SK-N-SH treated with all-trans-retinoic acid at 6 μM for 48 hours (cell line): ENCODE data around the gene TEKT2.

Experiments used
- ATAC-seq: fragments of 200-7000 bp; cut with Tn5 transposase; 3 replicates; pipeline ENCODE4 v1.9.1; 2020; ENCODE audit warnings: mild to moderate bottlenecking, moderate library complexity
- BACH2 ChIP-seq: fragments of 250-450 bp; sonication (Bioruptor Pico); IDR thresholded peaks from 2 replicates; pipeline ENCODE4 v1.9.0; 2021; ENCODE audit warnings: mild to moderate bottlenecking, borderline replicate concordance
- CSDC2 ChIP-seq: fragments of 250-450 bp; sonication (Bioruptor Pico); IDR thresholded peaks from 2 replicates; pipeline ENCODE4 v1.5.0; 2020; ENCODE audit warnings: mild to moderate bottlenecking, moderate library complexity
- CSRNP3 ChIP-seq: fragments of 250-450 bp; sonication (Bioruptor Pico); IDR thresholded peaks from 2 replicates; pipeline ENCODE4 v1.5.1; 2021; ENCODE audit warnings: mild to moderate bottlenecking, moderate library complexity
- ESRRG ChIP-seq: fragments of 250-450 bp; sonication (Bioruptor Pico); IDR thresholded peaks from 2 replicates; pipeline ENCODE4 v1.6.1; 2021; ENCODE audit warnings: mild to moderate bottlenecking
- GLIS3 ChIP-seq: fragments of 250-450 bp; sonication (Bioruptor Pico); IDR thresholded peaks from 2 replicates; pipeline ENCODE4 v1.5.0; 2020; ENCODE audit warnings: mild to moderate bottlenecking, moderate library complexity
- ISL1 ChIP-seq: fragments of 250-450 bp; sonication (Bioruptor Pico); IDR thresholded peaks from 2 replicates; pipeline ENCODE4 v2.1.2; 2022; ENCODE audit warnings: mild to moderate bottlenecking, moderate library complexity
- PPARA ChIP-seq: fragments of 250-450 bp; sonication (Bioruptor Pico); IDR thresholded peaks from 2 replicates; pipeline ENCODE4 v1.5.0; 2020; ENCODE audit warnings: mild to moderate bottlenecking, borderline replicate concordance
- RARB ChIP-seq: fragments of 250-450 bp; sonication (Bioruptor Pico); IDR thresholded peaks from 2 replicates; pipeline ENCODE4 v1.8.0; 2021; ENCODE audit warnings: mild to moderate bottlenecking, moderate library complexity
- SNAI2 ChIP-seq: fragments of 250-450 bp; sonication (Bioruptor Pico); IDR thresholded peaks from 2 replicates; pipeline ENCODE4 v1.5.0; 2020; ENCODE audit warnings: mild to moderate bottlenecking, moderate library complexity
- TCF4 ChIP-seq: fragments of 250-450 bp; sonication (Bioruptor Pico); IDR thresholded peaks from 2 replicates; pipeline ENCODE4 v1.8.0; 2021; ENCODE audit warnings: mild to moderate bottlenecking, moderate library complexity, borderline replicate concordance
- TOX ChIP-seq: fragments of 250-450 bp; sonication (Bioruptor Pico); IDR thresholded peaks from 2 replicates; pipeline ENCODE4 v1.8.0; 2021; ENCODE audit warnings: mild to moderate bottlenecking, moderate library complexity, borderline replicate concordance
- TSHZ2 ChIP-seq: fragments of 250-450 bp; sonication (Bioruptor Pico); IDR thresholded peaks from 2 replicates; pipeline ENCODE4 v1.5.0; 2020; ENCODE audit warnings: mild to moderate bottlenecking, moderate library complexity
- ZC3H10 ChIP-seq: fragments of 250-450 bp; sonication (Bioruptor Pico); IDR thresholded peaks from 2 replicates; pipeline ENCODE4 v1.5.1; 2021; ENCODE audit warnings: mild to moderate bottlenecking, moderate library complexity
- ZFP30 ChIP-seq: fragments of 450-650 bp; formaldehyde crosslinking; IDR thresholded peaks from 2 replicates; pipeline ENCODE4 v1.5.0; 2022; ENCODE audit warnings: mild to moderate bottlenecking, moderate library complexity
- ZNF565 ChIP-seq: fragments of 450-650 bp; formaldehyde crosslinking; conservative IDR thresholded peaks from 2 replicates; pipeline ENCODE4 v1.5.0; 2020; ENCODE audit warnings: low read depth, mild to moderate bottlenecking, moderate library complexity
- ZNF70 ChIP-seq: fragments of 450-650 bp; formaldehyde crosslinking; IDR thresholded peaks from 2 replicates; pipeline ENCODE4 v1.5.0; 2020; ENCODE audit warnings: mild to moderate bottlenecking, moderate library complexity
- ZNF8 ChIP-seq: fragments of 450-650 bp; formaldehyde crosslinking; IDR thresholded peaks from 2 replicates; pipeline ENCODE4 v1.5.0; 2020; ENCODE audit warnings: mild to moderate bottlenecking, moderate library complexity
- TF ChIP-seq, protein P1 (sequence below): fragments of 250-450 bp; sonication (Bioruptor Pico); IDR thresholded peaks from 2 replicates; pipeline ENCODE4 v1.8.0; 2020; ENCODE audit warnings: mild to moderate bottlenecking, moderate library complexity, borderline replicate concordance
- TF ChIP-seq, protein P2 (sequence below): fragments of 250-450 bp; sonication (Bioruptor Pico); IDR thresholded peaks from 2 replicates; pipeline ENCODE4 v1.5.1; 2020; ENCODE audit warnings: low read depth, mild to moderate bottlenecking, moderate library complexity
- TF ChIP-seq, protein P3 (sequence below): fragments of 250-450 bp; sonication (Bioruptor Pico); IDR thresholded peaks from 2 replicates; pipeline ENCODE4 v1.8.0; 2021; ENCODE audit warnings: low read depth, mild to moderate bottlenecking, moderate library complexity, borderline replicate concordance

Gene TEKT2

GRCh38 chr1:36089393-36090121 lies 5.7 kb downstream of the TEKT2 start:
- TF ChIP-seq RARB (CRISPR knock-in tag) = no peak
- TF ChIP-seq ZC3H10 (CRISPR knock-in tag) = no peak
- no peak for TF ChIP-seq SNAI2 (CRISPR knock-in tag)
- TF ChIP-seq PPARA (CRISPR knock-in tag) = no peak
- TF ChIP-seq, protein P1, sequence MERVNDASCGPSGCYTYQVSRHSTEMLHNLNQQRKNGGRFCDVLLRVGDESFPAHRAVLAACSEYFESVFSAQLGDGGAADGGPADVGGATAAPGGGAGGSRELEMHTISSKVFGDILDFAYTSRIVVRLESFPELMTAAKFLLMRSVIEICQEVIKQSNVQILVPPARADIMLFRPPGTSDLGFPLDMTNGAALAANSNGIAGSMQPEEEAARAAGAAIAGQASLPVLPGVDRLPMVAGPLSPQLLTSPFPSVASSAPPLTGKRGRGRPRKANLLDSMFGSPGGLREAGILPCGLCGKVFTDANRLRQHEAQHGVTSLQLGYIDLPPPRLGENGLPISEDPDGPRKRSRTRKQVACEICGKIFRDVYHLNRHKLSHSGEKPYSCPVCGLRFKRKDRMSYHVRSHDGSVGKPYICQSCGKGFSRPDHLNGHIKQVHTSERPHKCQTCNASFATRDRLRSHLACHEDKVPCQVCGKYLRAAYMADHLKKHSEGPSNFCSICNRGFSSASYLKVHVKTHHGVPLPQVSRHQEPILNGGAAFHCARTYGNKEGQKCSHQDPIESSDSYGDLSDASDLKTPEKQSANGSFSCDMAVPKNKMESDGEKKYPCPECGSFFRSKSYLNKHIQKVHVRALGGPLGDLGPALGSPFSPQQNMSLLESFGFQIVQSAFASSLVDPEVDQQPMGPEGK (CRISPR knock-in tag) = no peak
- TF ChIP-seq ISL1 (CRISPR knock-in tag) = no peak
- no peak for TF ChIP-seq TSHZ2
- no peak for TF ChIP-seq ZNF70
- TF ChIP-seq TOX (CRISPR knock-in tag) = no peak
- TF ChIP-seq BACH2 (CRISPR knock-in tag) = no peak
- TF ChIP-seq CSDC2 (CRISPR knock-in tag) = no peak
- peak; percentile 24 for ATAC-seq

DNA sequence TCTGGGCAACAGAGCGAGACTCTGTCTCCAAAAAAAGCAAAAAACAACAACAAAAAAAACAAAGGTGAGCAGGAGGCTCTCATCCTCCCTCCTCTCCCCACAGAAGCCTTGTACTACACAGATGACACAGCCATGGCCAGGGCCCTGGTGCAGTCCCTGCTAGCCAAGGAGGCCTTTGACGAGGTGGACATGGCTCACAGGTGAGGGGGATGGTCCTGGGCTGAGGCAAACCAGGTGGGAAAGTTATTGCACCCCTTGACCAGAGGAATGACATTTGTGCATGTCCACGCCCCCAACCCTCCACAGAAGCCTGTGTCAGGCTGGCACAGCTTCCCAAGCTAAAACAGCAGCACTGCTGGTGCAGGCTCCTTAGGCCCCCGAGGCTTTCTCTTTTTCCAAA lies 7.2 kb downstream of the TEKT2 start:
- TF ChIP-seq RARB (CRISPR knock-in tag) = no peak
- no peak for TF ChIP-seq ESRRG
- TF ChIP-seq, protein P1 (CRISPR knock-in tag) = no peak
- TF ChIP-seq ZNF8 (CRISPR knock-in tag) = no peak
- TF ChIP-seq ZNF565 (CRISPR knock-in tag) = no peak
- TF ChIP-seq, protein P2, sequence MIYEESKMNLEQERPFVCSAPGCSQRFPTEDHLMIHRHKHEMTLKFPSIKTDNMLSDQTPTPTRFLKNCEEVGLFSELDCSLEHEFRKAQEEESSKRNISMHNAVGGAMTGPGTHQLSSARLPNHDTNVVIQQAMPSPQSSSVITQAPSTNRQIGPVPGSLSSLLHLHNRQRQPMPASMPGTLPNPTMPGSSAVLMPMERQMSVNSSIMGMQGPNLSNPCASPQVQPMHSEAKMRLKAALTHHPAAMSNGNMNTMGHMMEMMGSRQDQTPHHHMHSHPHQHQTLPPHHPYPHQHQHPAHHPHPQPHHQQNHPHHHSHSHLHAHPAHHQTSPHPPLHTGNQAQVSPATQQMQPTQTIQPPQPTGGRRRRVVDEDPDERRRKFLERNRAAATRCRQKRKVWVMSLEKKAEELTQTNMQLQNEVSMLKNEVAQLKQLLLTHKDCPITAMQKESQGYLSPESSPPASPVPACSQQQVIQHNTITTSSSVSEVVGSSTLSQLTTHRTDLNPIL = no peak
- TF ChIP-seq TCF4 (CRISPR knock-in tag) = no peak
- no peak for TF ChIP-seq CSDC2 (CRISPR knock-in tag)
- no peak for ATAC-seq

- no peak for ATAC-seq
- TF ChIP-seq, protein P1 (CRISPR knock-in tag) = no peak
Measured at GRCh38 chr1:36091698-36092097, 7.8 kb downstream of the TEKT2 start.

DNA sequence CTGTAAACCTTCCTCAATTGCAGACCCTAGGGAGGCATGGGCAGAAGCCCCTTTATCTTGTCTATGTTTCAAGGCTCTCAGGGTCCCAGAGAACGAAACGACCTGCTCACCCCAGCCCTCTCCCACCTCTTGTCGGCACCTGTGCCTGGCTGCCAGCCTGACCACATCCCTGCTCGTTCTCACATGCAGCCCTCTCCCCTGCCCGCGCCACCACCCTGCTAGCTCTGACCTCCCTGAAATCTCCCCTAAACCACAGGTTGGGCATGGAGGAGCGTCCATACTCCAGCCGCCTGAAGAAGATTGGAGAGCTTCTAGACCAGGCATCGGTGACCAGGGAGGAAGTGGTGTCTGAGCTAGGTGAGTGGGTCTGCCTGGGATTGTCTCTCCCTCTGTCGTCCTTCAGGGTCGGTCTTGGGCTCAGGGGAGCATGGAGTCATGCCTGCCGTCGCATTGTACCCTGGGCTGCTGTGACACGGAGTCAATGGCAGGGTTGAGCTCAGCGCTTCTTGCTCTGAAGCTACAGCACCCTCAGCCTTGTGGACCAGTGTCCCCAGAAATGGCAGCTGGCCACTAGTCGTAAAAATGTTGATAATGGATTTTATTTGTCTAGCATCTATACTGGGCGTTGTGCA lies 8.4 kb downstream of the TEKT2 start:
- no peak for ATAC-seq
- TF ChIP-seq GLIS3 (CRISPR knock-in tag) (no peak), ZNF8 (CRISPR knock-in tag) (no peak), ZNF70 (no peak), ZFP30 (CRISPR knock-in tag) (no peak), CSRNP3 (no peak), RARB (CRISPR knock-in tag) (no peak), TOX (CRISPR knock-in tag) (no peak), ZNF565 (CRISPR knock-in tag) (no peak), ISL1 (CRISPR knock-in tag) (no peak)
- TF ChIP-seq, protein P2 = no peak
- TF ChIP-seq, protein P3, sequence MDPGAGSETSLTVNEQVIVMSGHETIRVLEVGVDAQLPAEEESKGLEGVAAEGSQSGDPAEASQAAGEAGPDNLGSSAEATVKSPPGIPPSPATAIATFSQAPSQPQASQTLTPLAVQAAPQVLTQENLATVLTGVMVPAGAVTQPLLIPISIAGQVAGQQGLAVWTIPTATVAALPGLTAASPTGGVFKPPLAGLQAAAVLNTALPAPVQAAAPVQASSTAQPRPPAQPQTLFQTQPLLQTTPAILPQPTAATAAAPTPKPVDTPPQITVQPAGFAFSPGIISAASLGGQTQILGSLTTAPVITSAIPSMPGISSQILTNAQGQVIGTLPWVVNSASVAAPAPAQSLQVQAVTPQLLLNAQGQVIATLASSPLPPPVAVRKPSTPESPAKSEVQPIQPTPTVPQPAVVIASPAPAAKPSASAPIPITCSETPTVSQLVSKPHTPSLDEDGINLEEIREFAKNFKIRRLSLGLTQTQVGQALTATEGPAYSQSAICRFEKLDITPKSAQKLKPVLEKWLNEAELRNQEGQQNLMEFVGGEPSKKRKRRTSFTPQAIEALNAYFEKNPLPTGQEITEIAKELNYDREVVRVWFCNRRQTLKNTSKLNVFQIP (CRISPR knock-in tag) = no peak
